CMK (cell line): ENCODE results near the gene DPY19L1.
"Not testable (repeated sequence)": the region's sequence is repeated elsewhere in the genome, so short reads cannot be mapped to it uniquely, and the experiment has no call there.

Source experiments
- DNase-seq: peaks from one replicate; pipeline ENCODE4 v3.0.0-alpha.2; 2010; ENCODE audit warnings: low read depth

The DPY19L1 gene

DNA sequence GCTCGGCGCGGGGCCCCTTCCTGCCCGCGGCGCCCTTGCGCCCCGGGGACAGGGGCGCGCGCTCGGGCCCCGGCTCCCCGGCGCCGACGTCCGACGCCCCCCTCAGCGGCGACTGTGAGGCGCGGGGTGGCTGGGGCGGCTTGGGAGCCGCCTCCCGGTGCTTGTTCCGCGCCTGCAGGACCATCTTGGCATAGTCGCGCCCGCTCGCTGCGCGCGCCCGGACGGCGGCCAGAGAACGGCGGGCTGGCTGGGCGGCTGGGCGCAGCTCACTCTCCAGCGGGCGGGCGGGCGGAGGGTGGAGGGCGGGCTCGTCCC is at the start of gene DPY19L1:
Gene DPY19L1, minus strand, starts transcription at position 275 of the 315 bp plus-strand sequence. Its CDS starts 91 bp downstream, at position 184.
- no peak for DNase-seq

DNA sequence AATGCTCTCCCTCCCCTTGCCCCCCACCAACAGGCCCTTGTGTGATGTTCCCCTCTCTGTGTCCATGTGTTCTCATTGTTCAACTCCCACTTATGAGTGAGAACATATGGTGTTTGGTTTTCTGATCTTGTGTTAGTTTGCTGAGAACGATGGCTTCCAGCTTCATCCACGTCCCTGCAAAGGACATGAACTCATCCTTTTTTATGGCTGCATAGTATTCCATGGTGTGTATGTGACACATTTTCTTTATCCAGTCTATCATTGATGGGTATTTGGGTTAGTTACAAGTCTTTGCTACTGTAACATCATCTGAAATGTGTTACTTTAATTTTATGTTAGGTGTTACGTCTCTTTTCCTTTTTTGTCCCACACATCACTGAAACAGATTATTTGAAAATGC is 42.2 kb upstream of the DPY19L1 start:
- DNase-seq: not testable (repeated sequence)

DNA sequence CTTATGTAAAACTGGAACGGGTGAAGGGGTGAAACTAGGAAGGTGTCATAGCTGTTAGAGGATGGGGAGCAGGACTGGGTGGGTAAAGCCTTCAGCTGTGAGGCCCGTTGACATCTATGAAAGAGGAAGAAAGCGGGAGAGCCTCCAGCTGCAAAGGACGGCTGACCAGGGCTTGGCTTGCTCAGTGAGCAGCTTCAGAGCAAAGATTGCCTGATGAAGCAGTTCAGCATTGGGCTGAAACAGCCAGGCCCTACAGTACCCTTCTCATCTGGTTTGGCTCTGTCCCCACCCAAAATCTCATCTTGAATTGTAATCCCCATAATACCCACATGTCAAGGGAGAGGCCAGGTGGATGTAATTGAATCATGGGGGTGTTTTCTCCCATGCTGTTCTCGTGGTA is 36.7 kb upstream of the DPY19L1 start:
- DNase-seq: not testable (repeated sequence)

DNA sequence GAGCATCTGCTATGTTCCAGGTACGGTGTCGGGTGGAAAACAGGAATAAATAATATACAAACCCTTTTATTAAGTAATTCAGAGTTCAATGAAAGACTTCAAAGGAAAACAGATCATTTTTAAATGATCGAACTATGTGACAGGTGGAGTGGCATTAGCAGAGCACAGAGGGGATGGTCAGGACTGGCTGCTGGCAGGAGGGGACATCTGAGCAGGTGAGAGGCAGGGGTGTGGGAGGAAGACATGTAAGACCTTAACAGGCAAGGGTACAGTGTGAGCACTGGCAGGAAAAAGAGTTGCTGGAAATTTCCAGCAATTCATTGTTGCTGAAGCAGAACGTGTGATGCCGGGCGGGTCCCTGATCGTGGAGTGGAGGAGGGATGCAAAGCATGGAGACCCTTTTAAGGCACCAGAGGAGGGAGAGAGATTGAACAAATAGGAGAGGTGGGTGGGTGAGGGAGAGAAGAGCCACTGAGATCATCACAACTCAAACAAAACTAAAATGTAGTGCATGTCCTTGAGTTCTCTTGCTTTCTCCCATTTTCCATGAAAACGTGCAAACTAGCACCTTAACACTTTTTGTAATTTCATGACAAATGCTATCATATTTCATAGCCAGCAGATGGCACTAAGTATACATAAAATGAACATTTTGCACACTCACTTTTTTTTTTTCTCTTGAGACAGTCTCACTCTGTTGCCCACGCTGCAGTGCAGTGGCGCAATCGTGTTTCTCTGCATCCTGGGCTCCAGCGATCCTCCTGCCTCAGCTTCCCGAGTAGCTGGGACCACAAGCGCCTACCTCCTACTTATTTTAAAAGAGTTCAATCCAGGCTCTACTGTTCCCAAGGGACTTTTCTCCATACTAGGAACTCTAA is 35.9 kb upstream of the DPY19L1 start:
- not testable (repeated sequence) for DNase-seq

DNA sequence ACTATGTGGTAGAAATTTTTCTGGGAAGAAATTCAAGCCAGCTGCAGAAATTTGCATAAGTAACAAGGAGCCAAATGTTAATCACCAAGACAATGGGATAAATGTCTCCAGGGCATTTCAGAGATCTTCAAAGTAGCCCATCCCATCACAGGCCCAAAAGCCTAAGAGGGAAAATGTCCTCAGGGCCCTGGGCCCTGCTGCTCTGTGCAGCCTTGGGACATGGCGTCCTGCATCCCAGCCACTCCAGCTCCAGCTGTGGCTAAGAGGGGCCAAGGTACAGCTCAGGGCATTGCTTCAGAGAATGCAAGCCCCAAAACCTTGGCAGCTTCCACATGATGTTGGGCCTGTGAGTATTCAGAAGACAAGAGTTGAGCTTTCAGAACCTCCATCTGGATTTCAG is 31.8 kb upstream of the DPY19L1 start:
- not testable (repeated sequence) for DNase-seq

DNA sequence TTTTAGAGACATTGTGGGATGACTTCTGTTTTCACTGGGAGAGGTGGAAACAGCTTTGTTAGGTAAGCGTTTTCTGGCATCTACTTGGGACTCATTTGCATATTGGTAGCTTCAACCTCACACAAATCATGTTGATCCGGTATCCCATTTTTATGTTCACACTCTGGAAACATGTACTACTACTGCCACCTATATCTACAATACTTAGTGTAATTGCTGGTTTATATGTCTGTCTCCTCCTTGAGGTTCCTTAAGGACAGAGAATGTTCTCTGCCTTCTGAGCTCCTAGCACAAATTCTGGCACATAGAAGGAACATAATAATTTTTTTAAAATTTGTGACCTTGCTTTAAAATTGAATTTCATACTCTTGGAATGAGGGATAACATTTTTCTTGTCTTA is 28.1 kb upstream of the DPY19L1 start:
- not testable (repeated sequence) for DNase-seq

DNA sequence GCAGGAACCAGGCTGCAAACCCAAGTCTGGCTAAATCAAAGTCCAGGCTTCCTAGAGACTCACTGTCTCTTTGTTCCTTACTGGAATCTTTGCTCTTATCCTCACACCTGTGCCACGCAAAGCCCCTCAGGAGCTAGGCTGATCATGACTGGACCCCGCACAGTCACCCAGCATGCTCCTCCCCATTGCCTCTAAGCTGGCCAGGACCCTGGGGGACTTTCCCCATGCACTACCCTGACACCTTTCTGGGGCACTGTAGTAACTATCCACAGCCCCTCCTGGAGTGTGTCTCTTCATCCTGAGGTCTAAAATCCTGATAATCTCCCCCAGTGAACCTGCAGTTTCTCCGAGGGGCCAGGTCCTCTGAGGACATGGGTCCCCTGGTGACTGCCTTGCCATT is 21.3 kb upstream of the DPY19L1 start:
- DNase-seq: not testable (repeated sequence)

DNA sequence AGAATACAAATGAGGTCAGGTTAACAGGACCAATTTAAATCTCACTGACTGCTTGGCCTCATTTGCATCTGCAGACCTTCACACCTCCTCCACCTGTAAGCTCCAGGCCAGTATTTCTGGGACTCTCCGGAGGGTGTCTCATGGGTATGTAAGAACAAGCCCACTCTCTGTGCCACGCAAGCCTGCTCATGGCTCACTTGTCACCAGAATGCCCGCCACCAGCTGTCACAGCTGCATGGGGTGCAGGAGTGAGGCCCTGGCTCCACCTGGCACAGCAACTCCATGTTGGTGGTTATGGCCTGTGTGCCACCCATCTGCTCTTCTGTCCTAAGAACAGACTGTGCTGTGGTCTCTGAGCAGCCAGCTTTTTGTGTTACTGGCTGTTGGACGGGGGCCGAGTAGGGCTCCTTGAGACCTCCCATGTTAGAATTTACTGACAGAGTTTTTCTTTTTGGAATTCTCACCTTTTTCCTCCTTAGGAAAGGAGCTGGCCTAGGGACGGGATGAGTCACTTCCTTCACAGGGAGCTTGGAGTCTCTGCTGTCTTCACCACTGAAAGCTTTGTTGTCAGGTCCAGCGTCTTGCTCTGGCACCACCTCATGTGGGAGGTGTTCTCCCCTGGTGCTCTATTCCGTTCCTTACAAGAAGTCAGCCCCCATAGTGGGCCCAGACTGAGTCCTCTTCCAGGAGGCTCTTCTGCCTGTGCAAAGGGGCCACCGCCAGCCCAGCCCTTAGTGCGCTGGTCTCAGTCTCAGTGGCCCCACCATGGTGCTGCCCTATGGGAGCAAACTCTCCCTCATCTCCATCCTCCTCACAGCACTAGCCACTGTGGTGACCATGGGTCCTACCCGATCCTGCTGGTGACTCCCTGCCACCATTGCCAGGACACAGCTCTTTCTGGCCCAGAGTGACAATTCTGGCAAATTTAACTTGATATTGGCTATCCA is 20.5 kb upstream of the DPY19L1 start:
- not testable (repeated sequence) for DNase-seq

DNA sequence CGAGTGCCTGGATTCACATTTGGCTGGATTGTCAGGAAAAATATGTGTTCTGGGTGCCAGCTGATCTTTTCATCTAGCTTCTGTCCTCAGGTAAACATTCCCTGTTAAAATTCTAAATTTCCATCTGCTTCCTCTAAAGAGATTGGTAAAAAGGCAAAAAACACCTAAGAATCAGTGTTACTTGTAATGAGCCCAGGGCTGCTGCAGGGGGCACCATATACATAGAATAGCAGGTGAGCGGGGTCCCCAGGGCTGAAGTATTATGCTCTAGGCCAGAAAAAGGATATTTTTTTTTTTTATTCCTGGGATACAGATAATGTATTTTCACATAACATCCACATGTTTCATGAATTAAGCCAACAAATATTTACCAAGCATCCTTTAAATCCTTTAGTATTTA is 18.4 kb upstream of the DPY19L1 start:
- not testable (repeated sequence) for DNase-seq

DNA sequence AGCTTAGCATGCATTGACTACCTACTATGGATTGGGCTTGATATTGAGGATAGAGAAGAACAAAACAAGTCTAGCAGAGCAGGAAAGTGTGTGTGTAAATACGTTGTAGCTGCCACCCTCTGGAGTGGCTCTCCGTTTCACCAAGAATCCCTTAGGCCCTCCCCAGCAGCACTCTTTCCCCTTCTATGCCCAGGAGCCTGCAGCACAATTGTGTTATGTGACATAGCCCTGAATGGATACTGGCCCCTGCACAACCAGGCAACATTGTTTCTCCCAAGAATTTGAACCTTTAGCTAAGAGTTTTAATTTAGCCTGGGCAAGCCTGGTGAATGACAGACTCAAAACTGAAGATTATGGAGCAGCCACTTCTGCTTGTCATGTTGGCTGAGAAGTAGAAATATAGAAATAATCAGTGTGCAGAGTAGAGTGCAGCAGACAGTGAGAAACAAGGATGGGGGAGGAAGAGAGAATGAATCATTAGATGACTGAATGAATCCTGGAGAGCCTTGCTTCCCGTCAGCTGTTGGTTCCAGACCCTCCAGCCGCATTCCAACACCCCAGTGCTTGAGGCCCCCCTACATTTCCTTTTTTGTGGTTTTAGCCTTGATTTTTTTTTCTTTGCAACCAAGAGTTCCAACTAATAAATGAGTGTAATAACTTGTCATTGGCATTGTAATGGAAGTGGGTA is 16.3 kb upstream of the DPY19L1 start:
- not testable (repeated sequence) for DNase-seq

DNA sequence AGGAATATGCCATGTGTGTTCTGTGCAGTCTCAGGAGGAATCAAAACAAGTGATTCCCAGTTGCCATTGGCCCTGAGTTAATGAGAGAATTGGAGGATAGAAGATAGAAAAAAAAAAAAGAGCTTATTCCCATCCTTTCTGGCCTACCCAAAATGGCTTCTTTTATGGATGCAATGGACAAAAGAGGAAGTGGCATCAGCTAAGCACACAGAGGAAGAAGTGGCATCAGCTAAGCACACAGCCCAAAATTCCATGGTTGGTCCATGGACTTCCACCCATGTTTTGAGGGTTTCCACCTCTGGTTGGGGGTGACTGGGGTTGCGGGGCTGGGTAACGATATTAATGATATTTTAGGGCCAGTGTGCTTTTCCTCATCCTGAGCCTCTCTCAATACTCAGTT is 11.1 kb upstream of the DPY19L1 start:
- not testable (repeated sequence) for DNase-seq

DNA sequence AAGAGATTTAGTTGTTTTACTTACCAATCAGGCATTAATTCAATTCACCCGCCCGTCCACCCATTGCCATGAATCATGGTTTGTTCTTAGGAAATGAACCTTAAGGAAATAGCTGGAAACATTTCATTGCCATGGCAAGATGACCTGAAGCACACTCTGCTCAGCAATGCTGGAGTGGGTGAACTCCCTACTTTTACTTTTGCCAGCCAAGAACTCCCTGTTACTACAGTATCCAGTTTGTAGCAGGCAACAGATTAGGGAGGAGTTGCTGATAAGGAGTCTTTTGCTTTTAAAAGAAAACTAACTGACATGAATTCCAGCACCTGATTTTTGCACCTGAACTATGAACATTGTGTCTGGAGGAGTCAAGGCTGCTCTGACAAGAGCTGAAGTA is 10.6 kb upstream of the DPY19L1 start:
- DNase-seq: not testable (repeated sequence)

DNA sequence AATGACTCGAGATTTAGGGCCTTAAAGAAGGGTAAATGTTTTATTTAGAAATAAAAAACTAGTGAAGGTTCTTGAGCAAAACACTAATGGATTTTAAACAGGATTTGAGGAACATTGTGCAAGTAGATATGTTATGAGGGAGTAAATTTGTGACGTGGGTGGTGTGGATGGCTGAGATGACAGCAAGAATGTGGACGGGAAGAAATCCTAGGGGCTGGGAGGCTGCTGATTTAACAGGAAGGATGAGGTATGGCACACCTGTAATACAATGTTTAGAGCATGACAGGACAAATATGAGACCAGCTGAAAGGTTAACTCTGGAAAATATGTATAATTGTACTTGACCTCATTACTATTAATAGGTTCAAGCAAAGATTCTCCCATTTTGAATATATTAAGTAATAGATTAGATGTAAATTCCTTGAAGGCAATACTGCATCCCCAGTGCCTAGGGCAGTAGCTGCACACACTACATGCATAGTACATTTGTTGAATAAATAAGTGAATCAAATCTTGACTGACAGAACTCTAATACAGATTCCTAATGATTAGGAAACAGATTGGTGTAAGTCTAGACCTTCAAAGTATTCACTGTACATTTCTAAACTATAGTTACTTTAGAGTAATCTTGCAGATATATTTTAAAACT is 10.1 kb upstream of the DPY19L1 start:
- not testable (repeated sequence) for DNase-seq

DNA sequence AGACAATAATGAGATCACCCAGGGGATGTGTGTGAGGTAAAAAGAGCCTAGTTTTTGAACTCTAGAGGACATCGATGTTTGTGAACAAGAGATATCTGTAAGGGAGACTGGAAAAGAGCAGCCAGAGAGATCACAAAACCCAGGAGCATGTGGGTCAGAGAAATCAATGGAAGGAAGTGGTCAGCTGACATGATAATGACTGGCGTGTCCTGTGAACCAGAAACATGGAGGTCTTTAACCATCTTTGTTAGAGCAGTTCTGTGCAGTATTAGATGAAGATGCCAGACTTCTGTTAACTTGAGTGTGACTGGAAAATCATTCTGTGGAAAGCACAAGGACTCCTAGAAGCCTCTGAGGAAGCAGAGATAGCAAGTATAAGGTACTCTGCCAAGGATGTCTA is 6.0 kb upstream of the DPY19L1 start:
- not testable (repeated sequence) for DNase-seq

DNA sequence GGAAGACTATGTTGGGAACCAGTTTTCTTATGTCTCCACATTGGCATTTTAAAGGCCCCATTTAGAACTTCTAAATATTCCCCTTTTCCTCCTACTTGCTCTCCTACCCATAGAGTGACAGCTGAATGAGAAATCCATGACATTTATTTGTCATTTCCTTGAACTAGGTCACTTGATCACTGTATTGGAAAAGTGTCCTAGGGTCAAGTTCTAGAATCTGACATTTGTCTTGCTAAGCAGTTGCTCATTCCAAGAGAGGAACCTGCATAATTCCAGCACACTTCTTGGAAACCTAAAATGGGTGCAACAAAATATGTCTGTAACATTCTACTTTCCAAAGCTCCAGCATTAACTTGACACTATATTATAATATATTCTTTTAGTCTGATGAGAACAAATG is 3.6 kb upstream of the DPY19L1 start:
- DNase-seq: no peak

DNA sequence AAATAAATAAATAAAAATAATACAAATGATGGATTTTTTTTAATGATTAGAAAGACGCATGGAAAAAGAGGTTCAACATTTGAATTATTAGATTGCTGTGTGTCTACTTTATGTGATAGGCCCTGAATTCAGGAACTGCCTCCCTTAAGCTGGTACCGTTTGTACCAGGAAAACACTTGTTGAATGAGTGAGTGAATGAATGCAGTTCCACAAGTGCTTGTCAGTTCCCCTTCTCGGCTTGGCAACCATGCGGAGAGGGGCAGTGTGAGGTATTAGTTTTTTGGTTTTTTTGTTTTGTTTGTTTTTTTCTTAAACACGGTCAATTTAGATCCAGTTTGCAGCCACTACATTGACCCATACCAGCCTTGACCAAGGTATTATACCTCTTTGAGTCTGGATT is 2.1 kb upstream of the DPY19L1 start:
- no peak for DNase-seq

DNA sequence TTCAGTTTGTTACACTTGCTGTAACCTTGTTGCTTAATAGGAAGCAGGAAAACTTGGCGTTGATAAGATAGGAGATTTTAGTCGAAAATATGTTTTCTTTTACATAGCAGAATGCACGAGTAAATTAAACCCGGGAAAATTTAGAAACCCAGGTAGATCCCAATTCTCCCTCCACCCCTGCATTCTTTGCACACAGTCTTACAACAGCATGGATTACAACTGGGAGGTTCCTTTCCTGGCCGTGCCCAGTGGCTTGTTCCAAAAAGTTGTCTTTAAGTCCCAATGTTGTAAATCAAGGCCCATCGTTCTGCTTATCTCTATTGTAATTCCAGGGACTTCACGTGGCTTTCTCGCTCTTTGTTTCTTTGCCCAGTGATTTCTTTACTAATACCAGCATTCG is 1.1 kb upstream of the DPY19L1 start:
- no peak for DNase-seq

DNA sequence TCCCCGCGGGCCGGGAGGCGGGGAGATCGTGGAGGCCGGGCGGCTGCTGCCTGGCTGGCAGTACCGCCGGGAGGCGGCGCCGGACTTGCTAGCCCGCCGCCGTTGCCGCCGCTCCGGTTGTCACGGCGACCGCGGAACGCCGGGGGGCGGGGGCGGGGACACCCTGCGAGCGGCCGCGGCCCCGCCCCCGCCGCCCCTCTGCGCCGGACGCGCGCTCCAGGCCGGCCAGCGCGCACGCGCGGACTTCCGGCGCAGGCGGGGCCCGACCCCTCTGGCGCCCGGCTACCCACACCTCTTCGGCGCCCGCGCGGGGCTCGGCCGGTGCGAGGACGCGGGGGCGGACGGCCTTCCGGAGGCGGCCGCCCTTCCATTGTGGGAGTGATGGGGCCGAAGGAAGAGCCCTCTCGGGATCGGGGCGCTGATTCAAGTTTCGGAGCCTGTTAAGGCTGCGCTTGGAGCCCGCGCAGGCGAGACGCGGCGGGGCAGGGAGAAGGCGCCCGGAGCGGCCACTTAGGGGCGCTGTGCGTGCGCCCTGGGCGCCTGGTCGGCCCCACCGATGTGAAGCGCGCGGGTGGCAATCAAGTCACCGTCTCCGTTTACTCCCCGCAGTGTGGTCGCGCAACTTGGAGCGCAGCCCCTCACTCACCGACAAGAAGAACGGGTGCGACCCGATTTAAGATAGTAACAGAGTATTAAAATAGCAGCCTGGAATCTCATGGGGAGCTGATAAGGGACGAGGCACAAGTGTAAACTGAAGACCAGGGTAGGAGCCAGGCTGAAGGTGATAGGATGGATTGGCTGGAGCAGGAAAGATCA is 449 bp upstream of the DPY19L1 start:
- DNase-seq: peak; percentile 58

DNA sequence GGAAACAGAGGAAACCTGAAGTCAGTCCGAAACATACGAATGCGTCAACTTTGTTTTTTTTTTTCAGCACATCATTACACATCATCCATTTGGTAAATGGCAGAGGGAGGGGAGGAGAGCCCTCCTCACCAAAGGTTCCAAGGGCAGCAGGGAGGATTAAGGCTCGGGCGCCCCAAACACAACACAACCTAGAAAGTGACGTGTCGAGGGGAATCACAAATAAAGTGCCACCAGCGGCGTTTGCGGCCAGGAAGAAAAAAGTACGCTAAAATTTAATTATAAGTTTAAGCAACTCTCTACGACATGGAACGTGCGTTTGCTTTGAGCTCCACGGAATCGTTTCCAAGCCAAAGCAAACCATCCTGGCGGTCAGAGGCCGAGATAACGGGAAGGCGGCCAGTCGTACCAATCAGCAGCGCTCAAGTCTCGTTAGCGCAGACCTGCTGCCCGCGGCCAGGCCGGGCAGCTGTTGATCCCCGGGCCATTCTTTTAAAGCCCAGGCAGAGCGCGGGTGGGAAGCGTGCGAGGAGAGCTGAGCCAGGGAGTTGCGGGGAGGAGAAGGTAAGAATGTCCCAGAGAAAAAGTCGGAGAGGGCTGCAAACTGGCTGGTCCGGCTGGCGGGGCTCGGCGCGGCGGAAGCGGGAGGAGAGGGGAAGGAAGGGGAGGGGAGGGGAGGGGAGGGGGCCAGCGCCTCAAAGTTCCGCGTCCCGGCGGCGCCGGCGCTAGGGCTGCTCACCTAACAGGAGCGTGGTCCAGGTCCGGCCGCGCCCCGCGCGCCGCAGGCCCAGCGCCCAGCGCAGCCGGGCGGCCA is 719 bp downstream of the DPY19L1 start:
- no peak for DNase-seq

DNA sequence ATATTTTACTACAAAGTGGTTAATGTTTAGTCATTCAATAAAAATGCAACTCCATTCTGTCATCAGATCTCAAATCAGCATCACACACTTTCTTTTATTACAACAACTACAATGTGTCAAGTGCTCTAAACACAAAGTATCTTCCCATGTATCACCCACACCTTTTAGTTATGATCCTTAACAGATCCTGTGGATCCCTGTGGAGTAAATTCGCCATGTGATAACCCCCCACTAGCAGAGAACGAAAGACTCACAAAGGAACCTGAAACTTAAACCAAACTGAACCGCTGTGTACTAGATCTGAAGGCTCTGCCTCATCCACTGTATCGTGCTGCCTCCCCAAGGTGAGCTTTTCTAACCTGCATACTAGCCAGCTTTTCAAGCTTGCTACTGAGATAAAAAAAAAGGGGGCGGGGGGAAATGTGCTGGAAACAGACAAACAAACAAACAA is 1.7 kb downstream of the DPY19L1 start:
- DNase-seq: no peak
